Mesenchymal stem cell (in vitro differentiated cells and primary cell): ENCODE measurements around the gene PNCK.

Source experiments
- DNase-seq: peaks from one replicate; pipeline ENCODE4 v3.0.0-alpha.2; 2013
- H2AFZ ChIP-seq: one replicate; pipeline ENCODE4 v1.6.1; 2013; ENCODE audit warnings: low read depth, mild to moderate bottlenecking, control low read depth, inconsistent platforms, low read length, moderate library complexity
- H2AK5ac ChIP-seq: 2 replicates; pipeline ENCODE4 v1.6.1; 2013; ENCODE audit warnings: low read length, moderate library complexity, mild to moderate bottlenecking, inconsistent platforms; ENCODE audit not compliant: severe bottlenecking
- H2BK120ac ChIP-seq: one replicate; pipeline ENCODE4 v1.6.1; 2013; ENCODE audit warnings: low read depth, mild to moderate bottlenecking, inconsistent platforms, low read length, moderate library complexity
- H2BK12ac ChIP-seq, 2 experiments: one replicate each; pipeline ENCODE4 v1.6.1; 2013; ENCODE audit warnings: inconsistent platforms in 2 of 2, low read length in 2 of 2, mild to moderate bottlenecking in 2 of 2, moderate library complexity in 2 of 2, control low read depth in 1 of 2
- H2BK15ac ChIP-seq: one replicate; pipeline ENCODE4 v1.6.1; 2013; ENCODE audit warnings: mild to moderate bottlenecking, low read depth, inconsistent platforms; ENCODE audit not compliant: poor library complexity, severe bottlenecking
- H2BK5ac ChIP-seq: 2 replicates; pipeline ENCODE4 v1.6.1; 2013; ENCODE audit warnings: low read depth, mild to moderate bottlenecking, low read length, control low read depth, inconsistent platforms; ENCODE audit not compliant: poor library complexity, severe bottlenecking
- H3K14ac ChIP-seq, 2 experiments: one replicate each; pipeline ENCODE4 v1.6.1; 2013; ENCODE audit warnings: inconsistent platforms in 2 of 2, low read length in 2 of 2, control low read depth in 1 of 2, mild to moderate bottlenecking in 1 of 2, moderate library complexity in 1 of 2
- H3K18ac ChIP-seq, 2 experiments: one replicate each; pipeline ENCODE4 v1.6.1; 2013; ENCODE audit warnings: inconsistent platforms in 2 of 2, low read length in 2 of 2, control low read depth in 1 of 2, low read depth in 1 of 2, mild to moderate bottlenecking in 1 of 2
- H3K23ac ChIP-seq, 2 experiments: one replicate each; pipeline ENCODE4 v1.6.1; 2013; ENCODE audit warnings: inconsistent platforms in 2 of 2, low read length in 2 of 2, mild to moderate bottlenecking in 2 of 2, moderate library complexity in 2 of 2, control low read depth in 1 of 2
- H3K27ac ChIP-seq: 2 replicates; pipeline ENCODE4 v1.5.1; 2013; ENCODE audit warnings: mild to moderate bottlenecking, moderate library complexity, low read length, control low read depth, inconsistent platforms; ENCODE audit not compliant: poor library complexity, severe bottlenecking
- H3K27me3 ChIP-seq, 2 experiments: 2 replicates each; pipeline versions ENCODE4 v1.6.1 to v1.7.0; 2013; ENCODE audit warnings: low read length in 2 of 2, mild to moderate bottlenecking in 2 of 2, moderate library complexity in 2 of 2, control low read depth in 1 of 2, inconsistent platforms in 1 of 2; ENCODE audit not compliant: control insufficient read depth in 1 of 2, insufficient read depth in 1 of 2
- H3K36me3 ChIP-seq, 2 experiments: 2 replicates each; pipeline versions ENCODE4 v1.6.1 to v1.7.0; 2013; ENCODE audit warnings: low read length in 2 of 2, control low read depth in 1 of 2, inconsistent platforms in 1 of 2, low read depth in 1 of 2, mild to moderate bottlenecking in 1 of 2; ENCODE audit not compliant: insufficient read depth in 2 of 2, control insufficient read depth in 1 of 2
- H3K4ac ChIP-seq, 2 experiments: one replicate each; pipeline ENCODE4 v1.6.1; 2013; ENCODE audit warnings: inconsistent platforms in 2 of 2, low read length in 2 of 2, mild to moderate bottlenecking in 2 of 2, moderate library complexity in 2 of 2, control low read depth in 1 of 2, low read depth in 1 of 2
- H3K4me1 ChIP-seq: 2 replicates; pipeline ENCODE4 v1.6.1; 2013; ENCODE audit warnings: low read depth, low read length, control low read depth; ENCODE audit not compliant: control insufficient read depth, insufficient read depth
- H3K4me2 ChIP-seq: 2 replicates; pipeline ENCODE4 v1.6.1; 2013; ENCODE audit warnings: low read length, mild to moderate bottlenecking, inconsistent platforms; ENCODE audit not compliant: poor library complexity, severe bottlenecking
- H3K4me3 ChIP-seq, 2 experiments: 2 replicates each; pipeline versions ENCODE4 v1.5.1 to v1.7.0; 2013; ENCODE audit warnings: low read length in 2 of 2, mild to moderate bottlenecking in 2 of 2, control low read depth in 1 of 2, low read depth in 1 of 2; ENCODE audit not compliant: insufficient read depth in 1 of 2
- H3K79me1 ChIP-seq: replicated peaks from 2 replicates; pipeline ENCODE4 v1.6.1; 2013; ENCODE audit warnings: mild to moderate bottlenecking, control low read depth, low read length, inconsistent platforms; ENCODE audit not compliant: poor library complexity, severe bottlenecking
- H3K9ac ChIP-seq: 2 replicates; pipeline ENCODE4 v1.7.0; 2013; ENCODE audit warnings: mild to moderate bottlenecking, low read length, moderate library complexity
- H3K9me3 ChIP-seq: 2 replicates; pipeline ENCODE4 v1.7.0; 2013; ENCODE audit warnings: mild to moderate bottlenecking, low read length; ENCODE audit not compliant: control insufficient read depth
- H4K8ac ChIP-seq: one replicate; pipeline ENCODE4 v1.6.1; 2013; ENCODE audit warnings: inconsistent platforms, mild to moderate bottlenecking, low read length, moderate library complexity
- H4K91ac ChIP-seq: one replicate; pipeline ENCODE4 v1.6.1; 2013; ENCODE audit warnings: mild to moderate bottlenecking, low read length, inconsistent platforms
- WGBS: methylation state at CpG from one replicate; pipeline ENCODE4 v1.1.7; 2013; ENCODE audit warnings: mixed read lengths; 5-methylcytosine and 5-hydroxymethylcytosine counted together

Gene PNCK

GRCh38 chrX:153643431-153644351 is 29.9 kb downstream of the PNCK start:
- Histone ChIP-seq H2BK5ac (no peak overlapping the region), H3K18ac (no peak overlapping the region), H2AFZ (peak overlapping the region; percentile 42), H3K9me3 (no peaks in the 10 kb centered on the region), H2BK120ac (no peak overlapping the region), H3K9ac (no peak overlapping the region), H3K4me2 (peak overlapping the region; percentile 58), H2BK15ac (no peak overlapping the region), H2AK5ac (no peak overlapping the region), H3K4ac (no peak overlapping the region), H3K79me1 (no peaks in the 10 kb centered on the region), H3K4me3 (peak overlapping the region in 1 of 2 experiments; percentile 29), H3K27ac (no peak overlapping the region), H4K8ac (no peak overlapping the region), H3K27me3 (peaks cover 54 to 75% of the 10 kb centered on the region in 2 experiments), H2BK12ac (no peak overlapping the region), H3K23ac (no peak overlapping the region), H4K91ac (no peak overlapping the region), H3K4me1 (peaks cover 36% of the 10 kb centered on the region), H3K14ac (no peak overlapping the region), H3K36me3 (no peaks in the 10 kb centered on the region)
- peak; percentile 15 for DNase-seq
- WGBS: 1% methylated on average over 18 of the region's 84 CpGs

DNA sequence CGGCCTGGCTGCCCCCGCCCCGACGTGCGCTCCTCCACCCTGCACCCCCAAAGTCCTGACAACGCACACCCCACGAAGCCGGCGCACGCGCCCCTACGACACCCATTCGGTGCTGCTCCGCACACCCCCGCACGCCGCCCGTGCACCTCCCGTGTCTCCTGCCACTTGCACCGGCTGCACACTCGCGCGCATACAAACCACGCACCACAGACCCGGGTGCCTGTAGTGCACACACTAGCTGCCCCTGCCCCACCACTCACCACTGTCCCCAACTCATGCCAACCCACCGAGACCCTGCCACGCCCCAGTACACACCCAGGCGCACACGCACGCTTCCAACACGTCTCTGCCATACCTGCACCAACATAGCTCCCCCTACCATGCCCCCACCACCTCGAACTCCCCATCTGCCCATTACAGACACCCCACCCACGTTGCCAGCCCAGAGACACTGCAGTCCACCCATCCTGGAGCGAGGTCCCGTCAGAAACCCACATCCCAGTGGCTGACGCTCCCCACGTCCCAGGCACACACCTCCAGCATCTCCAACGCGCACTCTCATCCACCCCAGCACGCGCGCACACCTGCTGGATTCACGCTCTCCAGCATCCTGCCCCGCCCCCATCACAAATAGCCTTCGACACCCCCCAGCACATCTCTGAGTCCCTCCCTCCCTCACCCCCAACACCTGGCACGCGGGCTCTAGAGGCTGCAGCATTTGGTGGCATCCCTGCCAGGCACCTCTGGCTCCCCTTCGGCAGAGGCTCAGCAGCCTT is 30.8 kb downstream of the PNCK start:
- H4K8ac ChIP-seq: no peak overlapping the region
- H3K23ac ChIP-seq: no peak overlapping the region
- no peak for DNase-seq
- no peaks in the 10 kb centered on the region for H3K36me3 ChIP-seq
- no peak overlapping the region for H2BK5ac ChIP-seq
- no peak overlapping the region for H2AFZ ChIP-seq
- no peaks in the 10 kb centered on the region for H3K9me3 ChIP-seq
- no peak overlapping the region for H2BK12ac ChIP-seq
- no peak overlapping the region for H2BK120ac ChIP-seq
- no peak overlapping the region for H3K27ac ChIP-seq
- H3K27me3 ChIP-seq: peaks cover 49 to 77% of the 10 kb centered on the region in 2 experiments
- H3K4me2 ChIP-seq: peak overlapping the region; percentile 58
- no peak overlapping the region for H3K4me3 ChIP-seq
- H3K4ac ChIP-seq: no peak overlapping the region
- H2AK5ac ChIP-seq: no peak overlapping the region
- no peak overlapping the region for H2BK15ac ChIP-seq
- no peaks in the 10 kb centered on the region for H3K79me1 ChIP-seq
- no peak overlapping the region for H3K14ac ChIP-seq
- no peak overlapping the region for H3K18ac ChIP-seq
- no peak overlapping the region for H4K91ac ChIP-seq
- H3K9ac ChIP-seq: no peak overlapping the region
- 11% methylated on average over 42 of the region's 48 CpGs for WGBS
- H3K4me1 ChIP-seq: peaks cover 33% of the 10 kb centered on the region

- Histone ChIP-seq H3K18ac (no peak overlapping the region), H3K79me1 (no peaks in the 10 kb centered on the region), H3K4me1 (peaks cover 30% of the 10 kb centered on the region), H3K9ac (no peak overlapping the region), H3K4me2 (peak overlapping the region; percentile 61), H2BK120ac (no peak overlapping the region), H3K27ac (no peak overlapping the region), H2BK15ac (no peak overlapping the region), H2AK5ac (no peak overlapping the region), H3K4me3 (no peak overlapping the region), H2BK12ac (no peak overlapping the region), H3K9me3 (no peaks in the 10 kb centered on the region), H2BK5ac (no peak overlapping the region), H3K4ac (no peak overlapping the region), H3K23ac (no peak overlapping the region), H3K14ac (no peak overlapping the region), H3K27me3 (peaks cover 45 to 83% of the 10 kb centered on the region in 2 experiments), H2AFZ (no peak overlapping the region), H3K36me3 (no peaks in the 10 kb centered on the region), H4K91ac (no peak overlapping the region), H4K8ac (no peak overlapping the region)
- DNase-seq: no peak
- 0% methylated on average over 5 of the region's 62 CpGs for WGBS
These were observed 31.5 kb downstream of the PNCK start for GRCh38 chrX:153642051-153642654.

DNA sequence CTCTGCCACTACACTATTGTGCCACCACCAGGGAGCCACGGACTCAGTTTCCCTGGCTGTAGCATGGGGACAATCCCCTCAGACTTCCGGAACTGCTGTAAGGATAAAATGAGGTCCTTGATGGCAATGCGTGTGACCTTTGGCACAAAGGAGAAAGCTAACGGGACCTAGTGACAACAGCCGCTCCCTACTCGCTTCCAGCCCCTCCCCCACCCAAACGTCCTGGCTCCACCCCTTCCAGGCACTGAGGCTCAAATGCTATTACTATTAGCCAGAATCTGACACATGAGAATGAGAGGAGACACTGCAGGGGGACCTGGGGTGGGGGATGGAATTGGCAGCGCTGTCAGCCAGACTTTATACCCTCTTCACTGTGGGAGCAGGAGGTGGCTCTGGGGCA is 32.0 kb downstream of the PNCK start:
- Histone ChIP-seq H4K8ac (no peak overlapping the region), H3K4me3 (no peak overlapping the region), H3K4me1 (peaks cover 26% of the 10 kb centered on the region), H3K27ac (no peak overlapping the region), H2BK5ac (no peak overlapping the region), H3K9me3 (no peaks in the 10 kb centered on the region), H2AK5ac (no peak overlapping the region), H2BK120ac (no peak overlapping the region), H3K79me1 (no peaks in the 10 kb centered on the region), H2BK15ac (no peak overlapping the region), H2BK12ac (no peak overlapping the region), H2AFZ (no peak overlapping the region), H4K91ac (no peak overlapping the region), H3K36me3 (no peaks in the 10 kb centered on the region), H3K27me3 (peaks cover 44 to 85% of the 10 kb centered on the region in 2 experiments), H3K18ac (no peak overlapping the region), H3K23ac (no peak overlapping the region), H3K4ac (no peak overlapping the region), H3K14ac (no peak overlapping the region), H3K4me2 (no peak overlapping the region), H3K9ac (no peak overlapping the region)
- 0% methylated on average over 3 of the region's 8 CpGs for WGBS
- no peak for DNase-seq
